WTC11 (cell line): ENCODE data around the gene SPHK2. TPM values are rescaled to one million over a fixed set of nuclear protein-coding genes. Genes with fewer than 3 reads are reported as not detected.

Experiments used
- ATAC-seq: fragments of 200-7000 bp; cut with Tn5 transposase; 2 replicates; pipeline ENCODE4 v1.10.0; 2021; ENCODE audit warnings: mild to moderate bottlenecking, moderate library complexity
- CTCF ChIA-PET: fragments of 300-600 bp; sonication (Branson Sonifier 250); formaldehyde crosslinking; loops from one replicate; lab custom pipeline; 2021; ENCODE audit warnings: antibody characterized with exemption; lab: Charles Lee
- POLR2A ChIA-PET: fragments of 350-600 bp; sonication (Branson Sonifier 250); formaldehyde crosslinking; loops from one replicate; lab custom pipeline; 2021; ENCODE audit warnings: antibody characterized with exemption; lab: Charles Lee
- DNase-seq: peaks from one replicate; pipeline ENCODE4 v3.0.0; 2021; ENCODE audit warnings: low spot score
- H3K27ac Mint-ChIP-seq: 2 replicates; pipeline ENCODE4 v1.8.0; 2021; ENCODE audit warnings: mixed read lengths
- H3K27me3 Mint-ChIP-seq: 2 replicates; pipeline ENCODE4 v1.8.0; 2021; ENCODE audit warnings: low read depth, mild to moderate bottlenecking, moderate library complexity, mixed read lengths
- H3K36me3 Mint-ChIP-seq: 2 replicates; pipeline ENCODE4 v1.8.0; 2021; ENCODE audit warnings: mixed read lengths
- H3K4me1 Mint-ChIP-seq: 2 replicates; pipeline ENCODE4 v1.8.0; 2022; ENCODE audit warnings: mixed read lengths
- H3K4me3 Mint-ChIP-seq: 2 replicates; pipeline ENCODE4 v1.8.0; 2021; ENCODE audit warnings: mild to moderate bottlenecking, moderate library complexity, mixed read lengths
- H3K9me3 Mint-ChIP-seq: 2 replicates; pipeline ENCODE4 v1.8.0; 2021; ENCODE audit warnings: mixed read lengths
- CTCF ChIP-seq: fragments of 200-600 bp; IDR thresholded peaks from 2 replicates; pipeline ENCODE4 v1.8.0; 2022; ENCODE audit warnings: antibody characterized with exemption
- E2F5 ChIP-seq: sonication (generic); formaldehyde crosslinking; IDR thresholded peaks from 2 replicates; pipeline ENCODE4 v1.8.1; 2022; ENCODE audit warnings: mild to moderate bottlenecking, moderate library complexity, missing genetic modification reagents
- ETV6 ChIP-seq: sonication (generic); formaldehyde crosslinking; IDR thresholded peaks from 2 replicates; pipeline ENCODE4 v1.8.1; 2022; ENCODE audit warnings: mild to moderate bottlenecking, missing genetic modification reagents
- GRHL2 ChIP-seq: fragments of 250-450 bp; sonication (Bioruptor Pico); IDR thresholded peaks from 2 replicates; pipeline ENCODE4 v1.8.0; 2022; ENCODE audit warnings: mild to moderate bottlenecking, moderate library complexity; ENCODE audit not compliant: insufficient replicate concordance, severe bottlenecking
- PREB ChIP-seq: sonication (generic); formaldehyde crosslinking; IDR thresholded peaks from 2 replicates; pipeline ENCODE4 v1.8.1; 2022; ENCODE audit warnings: mild to moderate bottlenecking, missing genetic modification reagents, moderate library complexity, borderline replicate concordance
- ZBTB21 ChIP-seq: sonication (generic); formaldehyde crosslinking; IDR thresholded peaks from 2 replicates; pipeline ENCODE4 v1.8.1; 2023; ENCODE audit warnings: mild to moderate bottlenecking, missing genetic modification reagents, borderline replicate concordance
- ZNF121 ChIP-seq: sonication (generic); formaldehyde crosslinking; IDR thresholded peaks from 2 replicates; pipeline ENCODE4 v1.8.0; 2023; ENCODE audit warnings: missing genetic modification reagents
- ZNF317 ChIP-seq: sonication (generic); formaldehyde crosslinking; IDR thresholded peaks from 2 replicates; pipeline ENCODE4 v1.8.1; 2023; ENCODE audit warnings: low read depth, mild to moderate bottlenecking, moderate library complexity, missing genetic modification reagents, borderline replicate concordance
- ZNF512 ChIP-seq: sonication (generic); formaldehyde crosslinking; IDR thresholded peaks from 2 replicates; pipeline ENCODE4 v1.8.1; 2022; ENCODE audit warnings: missing genetic modification reagents, borderline replicate concordance
- ZNF532 ChIP-seq: fragments of 250-450 bp; sonication (Bioruptor Pico); IDR thresholded peaks from 2 replicates; pipeline ENCODE4 v1.9.0; 2021; ENCODE audit warnings: mild to moderate bottlenecking, borderline replicate concordance
- total RNA-seq: library from RNA; stranded (reverse); gene quantifications from 3 replicates; pipeline ENCODE4 v1.2.3, GENCODE V29; 2021

SPHK2 gene
- total RNA-seq, 1 experiment from 2014 or later: 64.6 TPM

- no peak for TF ChIP-seq ZNF532 (CRISPR knock-in tag)
- TF ChIP-seq ZNF512 (CRISPR knock-in tag): no peak
Observed at GRCh38 chr19:48646722-48647216, 27.5 kb downstream of the SPHK2 start (continued).

- Mint-ChIP-seq H3K36me3 (no peaks in the 10 kb centered on the region), H3K27me3 (no peaks in the 10 kb centered on the region; the same call in 1 of the 2 replicates), H3K4me1 (peaks cover 12% of the 10 kb centered on the region), H3K9me3 (peaks cover 5% of the 10 kb centered on the region), H3K4me3 (no peak overlapping the region), H3K27ac (peak overlapping the region; percentile 50)
- TF ChIP-seq ETV6 (CRISPR knock-in tag): no peak
- TF ChIP-seq E2F5 (CRISPR knock-in tag): no peak
- TF ChIP-seq ZNF317 (CRISPR knock-in tag): no peak
- no peak for TF ChIP-seq CTCF
- TF ChIP-seq ZBTB21: no peak
- no peak for TF ChIP-seq PREB (CRISPR knock-in tag)
- no peak for TF ChIP-seq GRHL2 (CRISPR knock-in tag)
- CTCF ChIA-PET: no interaction called here
- no peak for DNase-seq
- POLR2A ChIA-PET: no interaction called here
- no peak for ATAC-seq
Observed at GRCh38 chr19:48648134-48648533, 28.8 kb downstream of the SPHK2 start.

- H3K4me1 Mint-ChIP-seq: peaks cover 14% of the 10 kb centered on the region
- CTCF ChIA-PET: interaction anchor here (0.7 kb wide), 1 partner anchor 995 kb away, joined by 3 read pairs; no protein-coding TSS in a partner anchor
- H3K9me3 Mint-ChIP-seq: peaks cover 5% of the 10 kb centered on the region
- TF ChIP-seq ZBTB21 (no peak), ZNF121 (CRISPR knock-in tag) (peak; percentile 51; the same call in 1 of the 2 replicates)
- TF ChIP-seq, all 79 proteins: peak for 1
- DNase-seq (no peak), ATAC-seq (no peak)
- Mint-ChIP-seq H3K4me3 (no peak overlapping the region), H3K27ac (no peak overlapping the region), H3K27me3 (no peaks in the 10 kb centered on the region; the same call in 1 of the 2 replicates), H3K36me3 (no peaks in the 10 kb centered on the region)
- POLR2A ChIA-PET: no interaction called here
Observed at GRCh38 chr19:48650974-48651682, 31.8 kb downstream of the SPHK2 start.
